ENCODE measurements around the gene TMEM131L.
A peak's percentile ranks its signal among the peaks of the same experiment; 100 is the strongest.
"Not testable (repeated sequence)": the region's sequence is repeated elsewhere in the genome, so short reads cannot be mapped to it uniquely, and the experiment has no call there.

The TMEM131L gene

DNA sequence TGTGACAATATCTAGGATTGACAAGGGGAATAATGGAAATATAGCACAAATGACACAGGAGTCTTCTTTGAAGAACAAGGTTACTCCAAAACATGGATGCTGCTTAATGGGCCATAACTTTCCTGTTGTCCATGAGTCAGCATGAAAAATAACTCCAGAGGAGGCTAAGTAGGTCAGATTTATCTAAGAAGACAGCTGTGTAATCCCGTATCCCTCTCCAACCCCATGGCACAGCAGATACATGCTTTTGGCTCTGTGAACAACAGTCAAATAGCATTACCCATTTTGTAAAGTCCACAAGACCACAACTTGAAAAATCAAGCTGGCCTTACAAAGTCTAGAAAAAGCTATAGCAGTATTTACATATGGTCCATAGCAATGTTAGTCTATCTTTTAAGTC lies 2.1 kb upstream of the TMEM131L start:
- no peak overlapping the region for H3K27ac ChIP-seq
- TF ChIP-seq, protein P1, sequence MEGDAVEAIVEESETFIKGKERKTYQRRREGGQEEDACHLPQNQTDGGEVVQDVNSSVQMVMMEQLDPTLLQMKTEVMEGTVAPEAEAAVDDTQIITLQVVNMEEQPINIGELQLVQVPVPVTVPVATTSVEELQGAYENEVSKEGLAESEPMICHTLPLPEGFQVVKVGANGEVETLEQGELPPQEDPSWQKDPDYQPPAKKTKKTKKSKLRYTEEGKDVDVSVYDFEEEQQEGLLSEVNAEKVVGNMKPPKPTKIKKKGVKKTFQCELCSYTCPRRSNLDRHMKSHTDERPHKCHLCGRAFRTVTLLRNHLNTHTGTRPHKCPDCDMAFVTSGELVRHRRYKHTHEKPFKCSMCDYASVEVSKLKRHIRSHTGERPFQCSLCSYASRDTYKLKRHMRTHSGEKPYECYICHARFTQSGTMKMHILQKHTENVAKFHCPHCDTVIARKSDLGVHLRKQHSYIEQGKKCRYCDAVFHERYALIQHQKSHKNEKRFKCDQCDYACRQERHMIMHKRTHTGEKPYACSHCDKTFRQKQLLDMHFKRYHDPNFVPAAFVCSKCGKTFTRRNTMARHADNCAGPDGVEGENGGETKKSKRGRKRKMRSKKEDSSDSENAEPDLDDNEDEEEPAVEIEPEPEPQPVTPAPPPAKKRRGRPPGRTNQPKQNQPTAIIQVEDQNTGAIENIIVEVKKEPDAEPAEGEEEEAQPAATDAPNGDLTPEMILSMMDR (IDR thresholded peaks at IDR 0.05) = no peak
- no peak for TF ChIP-seq ZFX (IDR thresholded peaks at IDR 0.05; ENCODE audit: borderline replicate concordance)

DNA sequence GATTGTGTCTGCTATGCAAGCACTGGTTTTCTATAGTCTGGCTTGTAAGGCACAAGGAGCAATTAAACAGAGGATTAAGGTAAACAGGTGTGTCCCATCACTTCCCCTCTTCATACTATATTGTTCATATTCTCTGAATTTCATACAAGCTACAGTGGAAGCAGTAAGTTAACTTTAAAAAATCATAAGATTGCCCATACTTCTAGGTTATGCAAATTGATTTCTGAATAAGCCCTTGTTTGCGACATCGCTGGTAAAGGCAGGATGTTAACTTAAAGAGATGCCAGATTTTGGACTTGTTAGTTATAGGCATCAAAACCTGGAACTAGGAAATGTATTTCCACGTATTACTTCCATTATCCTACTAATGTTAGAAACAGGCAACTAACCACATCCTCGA lies 1.0 kb upstream of the TMEM131L start:
- TF ChIP-seq, protein P1 (IDR thresholded peaks at IDR 0.05) = no peak
- no peak for TF ChIP-seq ZFX (IDR thresholded peaks at IDR 0.05; ENCODE audit: borderline replicate concordance)

DNA sequence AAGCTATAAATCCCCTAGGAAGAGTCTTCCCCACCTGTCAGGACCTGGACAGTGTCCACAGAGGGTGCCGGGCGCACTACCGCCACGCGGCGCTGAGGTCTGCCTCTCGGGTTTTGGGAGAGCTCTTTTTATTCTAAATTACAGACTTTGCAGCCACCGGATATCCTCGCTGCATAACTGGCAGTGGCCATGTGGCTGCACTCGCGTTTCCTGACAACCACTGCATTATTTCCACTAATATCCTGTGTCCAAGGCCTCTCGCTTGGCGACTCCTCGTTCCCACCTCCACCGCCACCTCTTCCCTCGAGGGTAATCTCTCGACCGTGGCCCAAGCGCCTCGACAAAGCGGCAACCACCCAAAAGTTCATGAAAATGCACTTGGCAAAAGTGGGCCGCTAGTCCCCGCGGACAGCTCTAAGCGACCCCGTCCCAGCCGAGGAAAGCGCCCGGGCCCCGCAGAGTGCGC lies 512 bp upstream of the TMEM131L start:
- peak overlapping the region; percentile 47; the same call in 1 of the 2 replicates for H3K27ac ChIP-seq
- TF ChIP-seq, protein P1 (IDR thresholded peaks at IDR 0.05) = 0 out of 2 replicates have a peak, but pooled peaks have one; percentile 8
- TF ChIP-seq ZFX (IDR thresholded peaks at IDR 0.05; ENCODE audit: borderline replicate concordance) = no peak

More for the DNA sequence above, 1.0 kb upstream of the TMEM131L start:
- H3K27ac ChIP-seq = no peak overlapping the region

DNA sequence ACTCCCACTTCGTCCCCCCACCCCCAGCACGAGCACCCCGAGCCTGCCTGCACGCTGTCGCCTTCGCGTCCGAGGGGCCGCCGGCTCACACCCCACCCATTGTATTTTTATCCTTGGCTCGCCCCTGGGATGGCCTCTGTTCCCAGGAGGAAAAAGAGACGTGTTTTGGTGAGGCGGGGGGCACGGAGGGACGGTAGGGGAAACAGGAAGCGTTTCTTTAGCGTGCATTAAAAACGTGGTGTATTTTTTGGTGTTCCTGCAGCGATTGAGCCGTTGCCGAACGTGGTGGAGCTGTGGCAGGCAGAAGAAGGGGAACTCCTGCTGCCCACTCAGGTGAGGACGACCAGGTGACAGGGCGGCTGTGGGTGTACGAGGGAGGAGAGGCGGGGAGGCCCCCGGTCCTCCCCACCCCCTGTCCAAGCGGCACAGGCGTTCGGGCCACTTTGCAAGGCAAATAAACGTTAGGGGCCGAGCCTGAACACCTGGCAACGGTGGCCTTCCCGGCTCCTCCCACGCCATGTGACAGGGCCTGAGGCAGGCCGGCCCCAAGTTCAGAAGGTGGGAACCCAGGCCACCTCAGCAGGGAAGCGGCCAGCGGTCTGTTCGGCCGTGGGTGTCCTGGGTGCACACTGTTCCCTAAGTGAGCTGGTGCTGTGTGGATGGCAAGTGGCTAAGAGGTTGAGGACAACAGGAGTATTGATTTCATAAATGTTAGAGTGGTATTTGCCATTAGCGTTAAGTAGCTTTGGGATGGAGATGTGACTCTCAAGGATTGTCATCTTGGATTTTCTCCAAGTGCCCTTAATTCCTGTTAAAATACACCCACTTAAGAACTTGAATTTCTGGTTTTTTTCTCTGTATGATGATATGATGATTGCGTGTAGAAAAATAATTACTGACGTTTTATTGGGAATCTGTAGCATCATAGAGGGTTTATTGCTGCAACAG lies 1.1 kb downstream of the TMEM131L start:
- TF ChIP-seq ZFX (IDR thresholded peaks at IDR 0.05; ENCODE audit: borderline replicate concordance) = no peak
- TF ChIP-seq, protein P1 (IDR thresholded peaks at IDR 0.05) = no peak
- peak overlapping the region; percentile 47 for H3K27ac ChIP-seq

DNA sequence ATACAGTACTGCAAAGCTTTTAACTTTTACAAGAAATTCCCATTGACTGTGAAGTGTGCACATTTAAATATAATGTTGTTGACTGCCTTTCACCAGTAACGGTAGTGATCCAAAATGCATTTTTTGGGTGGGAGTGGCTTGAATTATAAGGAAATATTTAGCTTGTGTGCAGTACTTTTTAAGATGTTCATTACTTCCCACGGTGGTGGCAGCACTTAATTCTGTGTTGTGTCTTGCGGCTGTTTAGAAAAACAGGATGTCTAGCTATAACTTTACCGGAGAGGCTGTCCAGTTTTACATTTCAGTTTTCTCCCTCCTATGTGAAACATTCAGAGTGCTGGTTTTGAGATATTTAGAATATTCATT lies 1.7 kb downstream of the TMEM131L start:
- TF ChIP-seq, protein P1 (IDR thresholded peaks at IDR 0.05) = no peak
- TF ChIP-seq ZFX (IDR thresholded peaks at IDR 0.05; ENCODE audit: borderline replicate concordance) = no peak
- no peak overlapping the region for H3K27ac ChIP-seq

DNA sequence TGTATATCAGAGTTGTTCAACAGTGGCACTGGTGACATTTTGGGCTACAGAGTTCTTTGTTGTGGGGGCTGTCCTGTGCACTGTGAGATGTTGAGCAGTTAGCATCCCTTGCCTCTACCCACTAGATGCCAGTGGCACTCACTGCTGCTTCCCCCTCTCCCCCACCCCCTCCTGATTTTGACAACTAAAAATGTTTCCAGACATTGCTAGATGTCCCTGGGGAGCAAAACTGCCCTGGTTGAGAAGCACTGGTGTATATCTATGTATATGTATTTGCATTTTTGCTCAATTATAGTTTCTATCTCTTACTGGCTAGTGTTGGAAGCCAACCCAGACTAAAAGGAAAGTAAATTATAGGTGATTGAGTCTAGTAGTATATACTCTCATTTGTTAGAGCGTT lies 2.4 kb downstream of the TMEM131L start:
- no peak overlapping the region for H3K27ac ChIP-seq
- no peak for TF ChIP-seq ZFX (IDR thresholded peaks at IDR 0.05; ENCODE audit: borderline replicate concordance)
- TF ChIP-seq, protein P1 (IDR thresholded peaks at IDR 0.05) = no peak

DNA sequence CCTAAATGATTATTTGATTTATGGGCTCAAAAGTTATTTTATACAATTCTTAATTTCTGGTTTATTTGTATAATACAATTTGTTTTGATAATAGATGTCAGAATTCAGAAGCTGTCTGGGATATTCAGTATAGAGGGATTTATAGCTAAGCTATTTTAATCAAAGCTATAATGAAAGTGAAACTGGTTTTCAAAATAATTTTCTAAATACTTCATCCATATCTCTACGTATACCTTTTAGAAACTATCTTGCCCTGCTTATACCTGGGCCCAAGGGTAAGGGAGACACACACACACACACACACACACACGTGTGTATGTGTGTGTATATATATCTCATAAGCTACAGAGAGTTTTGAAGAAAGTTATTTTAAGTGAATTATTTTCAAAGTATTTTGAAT lies 2.9 kb downstream of the TMEM131L start:
- no peak overlapping the region for H3K27ac ChIP-seq
- TF ChIP-seq ZFX (IDR thresholded peaks at IDR 0.05; ENCODE audit: borderline replicate concordance) = no peak
- TF ChIP-seq, protein P1 (IDR thresholded peaks at IDR 0.05) = no peak

DNA sequence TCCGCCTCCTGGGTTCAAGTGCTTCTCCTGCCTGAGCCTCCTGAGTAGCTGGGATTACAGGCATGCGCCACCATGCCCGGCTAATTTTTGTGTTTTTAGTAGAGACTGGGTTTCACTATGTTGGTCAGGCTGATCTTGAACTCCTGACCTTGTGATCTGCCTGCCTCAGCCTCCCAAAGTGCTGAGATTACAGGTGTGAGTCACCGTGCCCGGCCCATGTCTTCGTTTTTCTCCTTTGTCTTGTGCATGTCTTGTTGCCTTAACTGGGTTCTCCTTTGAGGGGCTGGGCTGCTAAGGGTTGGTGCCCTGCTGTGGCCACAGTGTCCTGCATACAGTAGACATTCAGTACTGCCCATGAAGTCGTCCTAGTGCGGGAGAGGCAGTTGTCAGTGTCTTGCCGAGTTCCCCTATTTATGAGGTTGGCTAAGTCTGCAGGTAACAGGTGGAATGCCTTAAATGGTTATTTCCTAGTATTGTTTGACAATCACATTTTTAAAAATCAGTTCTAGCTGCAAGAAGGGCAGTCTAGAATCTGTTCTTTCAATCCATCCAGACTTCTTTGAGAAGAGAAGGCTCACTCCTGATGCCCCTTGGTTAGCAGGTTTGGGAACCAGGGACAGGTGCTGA lies 5.0 kb downstream of the TMEM131L start:
- not testable (repeated sequence) for H3K27ac ChIP-seq
